ENCODE results near the gene IPO11.
"Not testable (repeated sequence)": the region's sequence is repeated elsewhere in the genome, so short reads cannot be mapped to it uniquely, and the experiment has no call there.

IPO11 gene

DNA sequence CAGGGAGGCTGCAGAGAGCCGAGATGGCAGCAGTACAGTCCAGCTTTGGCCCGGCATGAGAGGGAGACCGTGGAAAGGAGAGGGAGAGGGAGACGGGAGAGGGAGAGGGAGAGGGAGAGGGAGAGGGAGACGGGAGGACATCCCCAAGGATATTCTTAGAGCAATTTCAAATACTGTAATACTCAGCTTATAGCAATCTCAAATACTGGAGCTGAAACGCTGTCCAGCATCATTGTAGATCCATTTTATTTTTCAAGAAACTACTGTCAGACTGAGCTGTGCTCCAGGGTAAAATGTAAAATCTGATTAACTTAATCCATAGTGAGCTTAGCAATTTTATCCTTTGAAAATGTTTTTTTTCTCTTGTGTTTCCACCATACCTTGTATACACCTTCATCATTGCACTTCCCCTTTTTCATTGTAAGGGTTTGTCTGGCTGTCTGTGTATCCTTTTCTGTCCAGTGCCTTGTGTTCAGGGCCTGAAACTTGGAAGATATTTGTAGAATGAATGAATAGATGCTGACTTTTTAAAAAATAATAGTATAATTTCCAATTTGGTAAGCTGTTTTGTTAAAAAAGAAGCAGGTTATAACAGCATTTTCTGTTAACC, 102.1 kb downstream of the IPO11 start:
- no peak overlapping the region for H3K27ac ChIP-seq (ENCODE audit: low read depth, low read length)
- H3K36me3 ChIP-seq (ENCODE audit: low read length): 0 out of 2 replicates have a peak, but pooled peaks cover 6% of the 10 kb centered on the region
- no peak overlapping the region for H3K4me2 ChIP-seq (ENCODE audit: low read depth, low read length, poor library complexity, severe bottlenecking)
- no peak overlapping the region for H2AFZ ChIP-seq (ENCODE audit: low read depth, low read length, severe bottlenecking)
- H3K4me3 ChIP-seq (ENCODE audit: insufficient read depth, low read length, poor library complexity, severe bottlenecking): no peak overlapping the region
- H3K9ac ChIP-seq (ENCODE audit: low read length): no peak overlapping the region
- TF ChIP-seq, protein P1, sequence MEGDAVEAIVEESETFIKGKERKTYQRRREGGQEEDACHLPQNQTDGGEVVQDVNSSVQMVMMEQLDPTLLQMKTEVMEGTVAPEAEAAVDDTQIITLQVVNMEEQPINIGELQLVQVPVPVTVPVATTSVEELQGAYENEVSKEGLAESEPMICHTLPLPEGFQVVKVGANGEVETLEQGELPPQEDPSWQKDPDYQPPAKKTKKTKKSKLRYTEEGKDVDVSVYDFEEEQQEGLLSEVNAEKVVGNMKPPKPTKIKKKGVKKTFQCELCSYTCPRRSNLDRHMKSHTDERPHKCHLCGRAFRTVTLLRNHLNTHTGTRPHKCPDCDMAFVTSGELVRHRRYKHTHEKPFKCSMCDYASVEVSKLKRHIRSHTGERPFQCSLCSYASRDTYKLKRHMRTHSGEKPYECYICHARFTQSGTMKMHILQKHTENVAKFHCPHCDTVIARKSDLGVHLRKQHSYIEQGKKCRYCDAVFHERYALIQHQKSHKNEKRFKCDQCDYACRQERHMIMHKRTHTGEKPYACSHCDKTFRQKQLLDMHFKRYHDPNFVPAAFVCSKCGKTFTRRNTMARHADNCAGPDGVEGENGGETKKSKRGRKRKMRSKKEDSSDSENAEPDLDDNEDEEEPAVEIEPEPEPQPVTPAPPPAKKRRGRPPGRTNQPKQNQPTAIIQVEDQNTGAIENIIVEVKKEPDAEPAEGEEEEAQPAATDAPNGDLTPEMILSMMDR (IDR thresholded peaks at IDR 0.05; ENCODE audit: insufficient read depth, low read length, poor library complexity, severe bottlenecking): no peak
- H4K20me1 ChIP-seq (ENCODE audit: low read depth, low read length): no peaks in the 10 kb centered on the region
- no peaks in the 10 kb centered on the region for H3K79me2 ChIP-seq (ENCODE audit: insufficient read depth, low read length)
- H3K9me3 ChIP-seq (ENCODE audit: insufficient read depth, low read length): no peaks in the 10 kb centered on the region
- no peaks in the 10 kb centered on the region for H3K27me3 ChIP-seq (ENCODE audit: low read length)
- H3F3A ChIP-seq (ENCODE audit: insufficient read depth): no peaks in the 10 kb centered on the region
- no peaks in the 10 kb centered on the region for H3K9me2 ChIP-seq (replicated peaks; ENCODE audit: insufficient read depth, low read length)

DNA sequence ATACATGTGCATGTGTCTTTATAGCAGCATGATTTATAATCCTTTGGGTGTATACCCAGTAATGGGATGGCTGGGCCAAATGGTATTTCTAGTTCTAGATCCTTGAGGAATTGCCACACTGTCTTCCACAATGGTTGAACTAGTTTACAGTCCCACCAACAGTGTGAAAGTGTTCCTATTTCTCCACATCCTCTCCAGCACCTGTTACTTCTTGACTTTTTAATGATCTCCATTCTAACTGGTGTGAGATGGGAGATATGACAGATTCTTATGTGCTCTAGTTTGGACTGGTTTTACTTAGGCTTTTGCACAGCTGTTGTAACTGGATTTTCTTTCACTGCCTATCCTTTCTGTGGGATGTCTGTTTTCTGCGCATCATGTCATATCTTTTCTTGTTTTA, 108.2 kb downstream of the IPO11 start:
- not testable (repeated sequence) for H3K9ac ChIP-seq (ENCODE audit: low read length); H3K36me3 ChIP-seq (ENCODE audit: low read length); H3K79me2 ChIP-seq (ENCODE audit: insufficient read depth, low read length); H3K4me2 ChIP-seq (ENCODE audit: low read depth, low read length, poor library complexity, severe bottlenecking); H2AFZ ChIP-seq (ENCODE audit: low read depth, low read length, severe bottlenecking); H3K27ac ChIP-seq (ENCODE audit: low read depth, low read length); H3F3A ChIP-seq (ENCODE audit: insufficient read depth); H3K27me3 ChIP-seq (ENCODE audit: low read length); H3K9me3 ChIP-seq (ENCODE audit: insufficient read depth, low read length); H4K20me1 ChIP-seq (ENCODE audit: low read depth, low read length); H3K4me3 ChIP-seq (ENCODE audit: insufficient read depth, low read length, poor library complexity, severe bottlenecking); H3K9me2 ChIP-seq (replicated peaks; ENCODE audit: insufficient read depth, low read length)

DNA sequence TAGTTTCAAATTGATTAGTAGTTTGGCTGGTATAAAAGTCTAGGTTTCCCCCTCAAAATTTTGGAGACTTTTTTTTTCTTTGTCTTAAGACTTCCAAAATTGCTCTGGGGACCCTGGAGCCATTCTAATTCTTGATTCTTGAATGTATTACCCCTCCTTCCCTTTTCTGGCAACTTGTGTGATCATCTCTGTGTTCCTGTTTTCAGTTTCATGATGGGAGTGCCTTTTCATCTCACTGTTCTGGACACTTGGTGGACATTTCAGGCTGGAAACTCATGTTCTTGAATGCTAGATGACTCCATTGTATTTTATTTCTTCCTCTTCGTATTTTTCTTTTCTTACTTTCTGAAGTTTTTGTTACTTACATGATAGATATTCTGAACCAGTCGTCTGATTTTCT, 108.8 kb downstream of the IPO11 start:
- Histone ChIP-seq H3K27me3 (ENCODE audit: low read length) (no peaks in the 10 kb centered on the region), H4K20me1 (ENCODE audit: low read depth, low read length) (no peaks in the 10 kb centered on the region), H2AFZ (ENCODE audit: low read depth, low read length, severe bottlenecking) (no peak overlapping the region), H3K9me3 (ENCODE audit: insufficient read depth, low read length) (no peaks in the 10 kb centered on the region), H3K36me3 (ENCODE audit: low read length) (0 out of 2 replicates have a peak, but pooled peaks cover 3% of the 10 kb centered on the region), H3K4me2 (ENCODE audit: low read depth, low read length, poor library complexity, severe bottlenecking) (no peak overlapping the region), H3K4me3 (ENCODE audit: insufficient read depth, low read length, poor library complexity, severe bottlenecking) (no peak overlapping the region), H3K79me2 (ENCODE audit: insufficient read depth, low read length) (no peaks in the 10 kb centered on the region), H3F3A (ENCODE audit: insufficient read depth) (no peaks in the 10 kb centered on the region), H3K27ac (ENCODE audit: low read depth, low read length) (no peak overlapping the region), H3K9me2 (replicated peaks; ENCODE audit: insufficient read depth, low read length) (no peaks in the 10 kb centered on the region), H3K9ac (ENCODE audit: low read length) (no peak overlapping the region)
- no peak for TF ChIP-seq EZH2phosphoT487 (conservative IDR thresholded peaks at IDR 0.05; ENCODE audit: low read length)
- TF ChIP-seq, protein P1 (IDR thresholded peaks at IDR 0.05; ENCODE audit: insufficient read depth, low read length, poor library complexity, severe bottlenecking): no peak

DNA sequence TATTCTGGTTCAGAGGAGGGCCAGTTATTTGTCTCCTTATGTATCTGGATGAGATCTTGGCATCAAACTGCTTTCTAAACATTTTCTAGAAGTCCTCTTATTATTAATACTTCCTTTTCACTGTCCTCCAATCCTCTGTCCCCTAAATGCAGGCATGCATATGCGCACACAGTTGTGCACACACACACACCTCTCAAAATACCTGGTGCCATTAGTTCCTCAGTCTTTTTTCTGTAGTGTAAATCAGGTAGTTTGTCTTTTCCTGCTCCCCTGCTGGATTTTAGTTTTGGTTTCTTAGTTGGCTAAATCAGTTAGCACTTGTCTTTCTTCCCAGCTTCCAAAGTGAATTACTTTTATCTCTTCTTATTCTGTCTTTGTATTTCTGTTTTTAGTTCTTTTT, 110.2 kb downstream of the IPO11 start:
- no peak overlapping the region for H2AFZ ChIP-seq (ENCODE audit: low read depth, low read length, severe bottlenecking)
- H3K9ac ChIP-seq (ENCODE audit: low read length): no peak overlapping the region
- no peak overlapping the region for H3K4me3 ChIP-seq (ENCODE audit: insufficient read depth, low read length, poor library complexity, severe bottlenecking)
- H4K20me1 ChIP-seq (ENCODE audit: low read depth, low read length): no peaks in the 10 kb centered on the region
- TF ChIP-seq EZH2phosphoT487 (conservative IDR thresholded peaks at IDR 0.05; ENCODE audit: low read length): no peak
- TF ChIP-seq, protein P1 (IDR thresholded peaks at IDR 0.05; ENCODE audit: insufficient read depth, low read length, poor library complexity, severe bottlenecking): no peak
- no peak overlapping the region for H3K27ac ChIP-seq (ENCODE audit: low read depth, low read length)
- no peaks in the 10 kb centered on the region for H3K27me3 ChIP-seq (ENCODE audit: low read length)
- no peak overlapping the region for H3K4me2 ChIP-seq (ENCODE audit: low read depth, low read length, poor library complexity, severe bottlenecking)
- no peaks in the 10 kb centered on the region for H3F3A ChIP-seq (ENCODE audit: insufficient read depth)
- H3K79me2 ChIP-seq (ENCODE audit: insufficient read depth, low read length): no peaks in the 10 kb centered on the region
- no peaks in the 10 kb centered on the region for H3K9me3 ChIP-seq (ENCODE audit: insufficient read depth, low read length)
- 0 out of 2 replicates have a peak, but pooled peaks cover 3% of the 10 kb centered on the region for H3K36me3 ChIP-seq (ENCODE audit: low read length)
- no peaks in the 10 kb centered on the region for H3K9me2 ChIP-seq (replicated peaks; ENCODE audit: insufficient read depth, low read length)
